Nephron progenitor cell (in vitro differentiated cells): ENCODE data around the gene CKAP4.

Experiments
- DNase-seq: peaks from one replicate; pipeline ENCODE4 v3.0.0; 2021
- H3K27ac Mint-ChIP-seq: 2 replicates; pipeline ENCODE4 v1.8.0; 2021; ENCODE audit warnings: mild to moderate bottlenecking, moderate library complexity, mixed read lengths
- H3K27me3 Mint-ChIP-seq: 2 replicates; pipeline ENCODE4 v1.8.0; 2021; ENCODE audit warnings: mild to moderate bottlenecking, low read depth, mixed read lengths; ENCODE audit not compliant: poor library complexity
- H3K36me3 Mint-ChIP-seq: 2 replicates; pipeline ENCODE4 v1.8.0; 2021; ENCODE audit warnings: low read depth, mixed read lengths
- H3K4me1 Mint-ChIP-seq: 2 replicates; pipeline ENCODE4 v1.8.0; 2021; ENCODE audit warnings: mixed read lengths
- H3K4me3 Mint-ChIP-seq: 2 replicates; pipeline ENCODE4 v1.8.0; 2021; ENCODE audit warnings: mild to moderate bottlenecking, moderate library complexity, mixed read lengths
- H3K9me3 Mint-ChIP-seq: 2 replicates; pipeline ENCODE4 v1.8.0; 2021; ENCODE audit warnings: mild to moderate bottlenecking, moderate library complexity, mixed read lengths
- CTCF ChIP-seq: fragments of 200-600 bp; sonication (generic); IDR thresholded peaks from 2 replicates; pipeline ENCODE4 v1.5.0; 2021; ENCODE audit warnings: antibody characterized with exemption

CKAP4 gene

GRCh38 chr12:106192659-106193393 lies 55.0 kb downstream of the CKAP4 start:
- DNase-seq: no peak
- TF ChIP-seq CTCF: no peak
- no peaks in the 10 kb centered on the region for H3K36me3 Mint-ChIP-seq
- no peak overlapping the region for H3K4me3 Mint-ChIP-seq
- peak overlapping the region; percentile 16 for H3K27ac Mint-ChIP-seq
- peaks cover 3% of the 10 kb centered on the region for H3K9me3 Mint-ChIP-seq
- H3K4me1 Mint-ChIP-seq: peaks cover 87% of the 10 kb centered on the region
- peaks cover 3% of the 10 kb centered on the region for H3K27me3 Mint-ChIP-seq

- no peak for TF ChIP-seq CTCF
- peak overlapping the region; percentile 45 for H3K27ac Mint-ChIP-seq
- no peak overlapping the region for H3K4me3 Mint-ChIP-seq
- H3K27me3 Mint-ChIP-seq: peaks cover 6% of the 10 kb centered on the region
- no peaks in the 10 kb centered on the region for H3K9me3 Mint-ChIP-seq
- peaks cover 86% of the 10 kb centered on the region for H3K4me1 Mint-ChIP-seq
- H3K36me3 Mint-ChIP-seq: no peaks in the 10 kb centered on the region
- no peak for DNase-seq
Measured at GRCh38 chr12:106190581-106190980, 57.2 kb downstream of the CKAP4 start.

- TF ChIP-seq CTCF: no peak
- no peaks in the 10 kb centered on the region for H3K9me3 Mint-ChIP-seq
- peaks cover 79% of the 10 kb centered on the region for H3K4me1 Mint-ChIP-seq
- peaks cover 7% of the 10 kb centered on the region for H3K27me3 Mint-ChIP-seq
- H3K36me3 Mint-ChIP-seq: no peaks in the 10 kb centered on the region
- H3K4me3 Mint-ChIP-seq: no peak overlapping the region
- no peak for DNase-seq
- no peak overlapping the region for H3K27ac Mint-ChIP-seq
Measured at GRCh38 chr12:106189341-106189740, 58.5 kb downstream of the CKAP4 start.

- no peaks in the 10 kb centered on the region for H3K9me3 Mint-ChIP-seq
- H3K27me3 Mint-ChIP-seq: peaks cover 7% of the 10 kb centered on the region
- peaks cover 90% of the 10 kb centered on the region for H3K4me1 Mint-ChIP-seq
- H3K36me3 Mint-ChIP-seq: no peaks in the 10 kb centered on the region
- TF ChIP-seq CTCF: no peak
- H3K27ac Mint-ChIP-seq: peak overlapping the region; percentile 97
- no peak for DNase-seq
- H3K4me3 Mint-ChIP-seq: no peak overlapping the region
Measured at GRCh38 chr12:106188256-106188655, 59.6 kb downstream of the CKAP4 start.
